Measurements from ENCODE around the gene PSMC3IP.

GRCh38 chr17:42536372-42537155 lies 41.0 kb downstream of the PSMC3IP start:
- TF ChIP-seq YY1 (IDR thresholded peaks at IDR 0.05; ENCODE audit: insufficient read depth, insufficient read length) (no peak), ZNF274 (IDR thresholded peaks at IDR 0.05; ENCODE audit: low read depth, low read length) (no peak)
